Neural cell (in vitro differentiated cells): ENCODE results near the gene ZNF814. TPM values are rescaled to one million over a fixed set of nuclear protein-coding genes. Genes with fewer than 3 reads are reported as not detected.
A peak's percentile ranks its signal among the peaks of the same experiment; 100 is the strongest.

Experiments
- H2AFZ ChIP-seq: fragments of 200-600, 300-800 bp; sonication (generic), shearing (Covaris generic); 2 replicates; pipeline ENCODE4 v1.6.0; 2014; ENCODE audit warnings: low read depth, mild to moderate bottlenecking, antibody characterized with exemption, low read length, moderate library complexity
- H3F3A ChIP-seq: fragments of 200-600 bp; shearing (Covaris generic); 2 replicates; pipeline ENCODE4 v1.6.1; 2016; ENCODE audit warnings: mild to moderate bottlenecking, moderate library complexity, mixed read lengths, antibody characterized with exemption, low read length; ENCODE audit not compliant: insufficient read depth, poor library complexity, severe bottlenecking
- H3K27ac ChIP-seq: fragments of 200-600, 300-800 bp; sonication (generic), shearing (Covaris generic); 2 replicates; pipeline ENCODE4 v1.5.1; 2014; ENCODE audit warnings: mild to moderate bottlenecking, low read length, moderate library complexity
- H3K27me3 ChIP-seq: fragments of 300-800, 200-600 bp; sonication (generic), shearing (Covaris generic); 2 replicates; pipeline ENCODE4 v1.6.0; 2014; ENCODE audit warnings: mild to moderate bottlenecking, low read depth, low read length, moderate library complexity; ENCODE audit not compliant: insufficient read depth
- H3K36me3 ChIP-seq: fragments of 300-800, 200-600 bp; sonication (generic), shearing (Covaris generic); 2 replicates; pipeline ENCODE4 v1.5.1; 2014; ENCODE audit warnings: mild to moderate bottlenecking, antibody characterized with exemption, low read length, moderate library complexity; ENCODE audit not compliant: insufficient read depth
- H3K4me2 ChIP-seq: fragments of 300-800, 200-600 bp; sonication (generic), shearing (Covaris generic); 2 replicates; pipeline ENCODE4 v1.6.0; 2014; ENCODE audit warnings: mild to moderate bottlenecking, low read length
- H3K4me3 ChIP-seq: fragments of 300-800, 200-600 bp; sonication (generic), shearing (Covaris generic); 2 replicates; pipeline ENCODE4 v1.5.1; 2014; ENCODE audit warnings: mild to moderate bottlenecking, low read length, moderate library complexity
- H3K79me2 ChIP-seq: fragments of 200-600 bp; shearing (Covaris generic); replicated peaks from 2 replicates; pipeline ENCODE4 v1.6.0; 2014; ENCODE audit warnings: mild to moderate bottlenecking, low read length, moderate library complexity; ENCODE audit not compliant: insufficient read depth
- H3K9ac ChIP-seq: fragments of 300-800, 200-600 bp; sonication (generic), shearing (Covaris generic); 2 replicates; pipeline ENCODE4 v1.6.1; 2016; ENCODE audit warnings: mild to moderate bottlenecking, low read length, mixed read lengths
- H3K9me2 ChIP-seq: fragments of 200-600 bp; shearing (Covaris generic); 2 replicates; pipeline ENCODE4 v1.6.1; 2016; ENCODE audit warnings: mild to moderate bottlenecking, low read length, mixed read lengths; ENCODE audit not compliant: insufficient read depth
- H3K9me3 ChIP-seq: fragments of 200-600, 300-800 bp; sonication (generic), shearing (Covaris generic); 2 replicates; pipeline ENCODE4 v1.6.1; 2016; ENCODE audit warnings: mild to moderate bottlenecking, mixed run types, low read length, moderate library complexity, mixed read lengths
- H4K20me1 ChIP-seq: fragments of 200-600 bp; shearing (Covaris generic); 2 replicates; pipeline ENCODE4 v1.6.1; 2016; ENCODE audit warnings: mild to moderate bottlenecking, mixed run types; ENCODE audit not compliant: insufficient read depth
- CTCF ChIP-seq: fragments of 450-650 bp; IDR thresholded peaks from 2 replicates; pipeline ENCODE4 v1.5.1; 2014; ENCODE audit warnings: antibody characterized with exemption, mild to moderate bottlenecking, moderate library complexity; ENCODE audit not compliant: poor library complexity, severe bottlenecking
- EP300 ChIP-seq: fragments of 450-650 bp; conservative IDR thresholded peaks from 2 replicates; pipeline ENCODE4 v1.6.1; 2014; ENCODE audit warnings: antibody characterized with exemption, mild to moderate bottlenecking, moderate library complexity; ENCODE audit not compliant: poor library complexity, severe bottlenecking
- EZH2 ChIP-seq: fragments of 200-600, 300-800 bp; shearing (Covaris generic), sonication (generic); IDR thresholded peaks from 2 replicates; pipeline ENCODE4 v1.6.1; 2014; ENCODE audit warnings: antibody characterized with exemption, low read length, borderline replicate concordance, mild to moderate bottlenecking; ENCODE audit not compliant: insufficient read depth, poor library complexity, severe bottlenecking
- MXI1 ChIP-seq: fragments of 450-650 bp; conservative IDR thresholded peaks from 2 replicates; pipeline ENCODE4 v1.6.1; 2014; ENCODE audit warnings: antibody characterized with exemption, mild to moderate bottlenecking; ENCODE audit not compliant: poor library complexity, severe bottlenecking
- POLR2AphosphoS5 ChIP-seq: IDR thresholded peaks from 2 replicates; pipeline ENCODE4 v1.6.1; 2012
- RAD21 ChIP-seq: fragments of 450-650 bp; conservative IDR thresholded peaks from 2 replicates; pipeline ENCODE4 v1.6.1; 2014; ENCODE audit warnings: antibody characterized with exemption, mild to moderate bottlenecking, moderate library complexity
- REST ChIP-seq: IDR thresholded peaks from 2 replicates; pipeline ENCODE4 v1.6.1; 2012; ENCODE audit warnings: borderline replicate concordance
- SMC3 ChIP-seq: fragments of 450-650 bp; conservative IDR thresholded peaks from 2 replicates; pipeline ENCODE4 v1.6.1; 2014; ENCODE audit warnings: antibody characterized with exemption, mild to moderate bottlenecking, moderate library complexity; ENCODE audit not compliant: poor library complexity
- TAF1 ChIP-seq: IDR thresholded peaks from 2 replicates; pipeline ENCODE4 v1.6.1; 2012; ENCODE audit warnings: low read depth
- polyA plus RNA-seq: library from polyadenylated mRNA; depleted of rRNA; stranded (reverse); fragments of >200 nt; gene quantifications from 2 replicates; pipeline ENCODE4 v1.2.3, GENCODE V29; 2014

Gene ZNF814
- polyA plus RNA-seq, 1 donor from 2014 or later: 17.7 TPM

DNA sequence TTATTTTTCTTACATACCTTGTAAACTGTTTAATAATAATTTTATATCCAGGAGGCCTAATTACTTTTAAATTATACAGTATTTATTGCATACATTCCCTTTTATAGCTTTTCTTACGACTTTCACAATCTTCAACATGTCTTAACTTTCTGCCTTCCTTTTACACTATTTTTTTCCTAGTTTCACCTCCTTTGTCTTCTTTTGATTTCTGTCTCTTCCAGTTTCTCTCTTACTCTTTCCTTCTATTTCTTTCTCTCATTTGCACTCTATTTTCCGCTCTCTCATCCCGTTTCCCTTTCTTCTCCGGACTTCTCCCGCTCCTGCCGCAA is 85.6 kb downstream of the ZNF814 start:
- Histone ChIP-seq H3K4me2 (peak overlapping the region; percentile 69), H3K27ac (peak overlapping the region; percentile 96), H3K79me2 (peaks cover 4% of the 10 kb centered on the region)

DNA sequence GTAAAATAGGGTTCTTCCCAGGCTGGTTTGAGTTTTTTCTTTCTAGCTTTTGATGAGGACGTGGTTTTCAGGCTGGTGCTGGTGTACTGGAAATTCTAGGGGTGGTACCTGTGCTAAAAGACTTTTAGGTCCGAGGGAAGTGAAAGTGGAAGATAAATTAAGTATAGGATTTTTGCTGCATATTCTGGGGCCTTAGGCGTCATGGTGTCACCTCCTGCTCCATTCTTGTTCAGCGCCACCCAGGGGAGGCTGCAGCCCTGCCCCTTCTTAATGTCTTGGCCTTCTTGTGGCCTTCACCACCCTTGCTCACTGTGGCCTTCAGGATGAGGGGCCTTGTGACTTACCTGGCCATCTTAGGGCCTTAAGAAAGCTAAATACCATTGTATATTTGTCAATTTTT is 86.6 kb downstream of the ZNF814 start:
- H3K9me2 ChIP-seq: no peaks in the 10 kb centered on the region
- peaks cover under 1% of the 10 kb centered on the region for H3K79me2 ChIP-seq
- peaks cover 3% of the 10 kb centered on the region for H3F3A ChIP-seq
- no peak overlapping the region for H3K9ac ChIP-seq
- H2AFZ ChIP-seq: no peak overlapping the region
- no peaks in the 10 kb centered on the region for H4K20me1 ChIP-seq
- no peaks in the 10 kb centered on the region for H3K36me3 ChIP-seq
- no peaks in the 10 kb centered on the region for H3K27me3 ChIP-seq
- no peaks in the 10 kb centered on the region for H3K9me3 ChIP-seq
- H3K4me3 ChIP-seq: no peak overlapping the region
- no peak overlapping the region for H3K4me2 ChIP-seq
- TF ChIP-seq EZH2: no peak
- TF ChIP-seq POLR2AphosphoS5: no peak
- TF ChIP-seq MXI1: no peak
- no peak for TF ChIP-seq SMC3
- TF ChIP-seq EP300: no peak
- H3K27ac ChIP-seq: no peak overlapping the region

More for the DNA sequence above, 85.6 kb downstream of the ZNF814 start:
- no peaks in the 10 kb centered on the region for H3K36me3 ChIP-seq
- H3K27me3 ChIP-seq: no peaks in the 10 kb centered on the region
- H3K4me3 ChIP-seq: peak overlapping the region; percentile 67
- H3F3A ChIP-seq: peaks cover 3% of the 10 kb centered on the region
- peak overlapping the region; percentile 69 for H2AFZ ChIP-seq
- TF ChIP-seq REST (peak; percentile 3), EZH2 (no peak)
- H3K9ac ChIP-seq: peak overlapping the region; percentile 88
- no peaks in the 10 kb centered on the region for H4K20me1 ChIP-seq
- no peaks in the 10 kb centered on the region for H3K9me3 ChIP-seq
- no peaks in the 10 kb centered on the region for H3K9me2 ChIP-seq

- Histone ChIP-seq H3K9ac (no peak overlapping the region), H3K27me3 (no peaks in the 10 kb centered on the region), H3K4me3 (no peak overlapping the region)
Observed at GRCh38 chr19:57800696-57801095, 88.1 kb downstream of the ZNF814 start.

More at GRCh38 chr19:57800696-57801095, 88.1 kb downstream of the ZNF814 start:
- no peaks in the 10 kb centered on the region for H3K36me3 ChIP-seq
- TF ChIP-seq RAD21: no peak
- TF ChIP-seq EZH2: no peak
- TF ChIP-seq TAF1: no peak
- TF ChIP-seq CTCF: no peak
- no peak for TF ChIP-seq MXI1
- TF ChIP-seq EP300: no peak
- no peak for TF ChIP-seq REST
- no peak for TF ChIP-seq POLR2AphosphoS5
- TF ChIP-seq SMC3: no peak
- H2AFZ ChIP-seq: no peak overlapping the region
- H3K4me2 ChIP-seq: no peak overlapping the region
- peaks cover 3% of the 10 kb centered on the region for H3F3A ChIP-seq
- no peaks in the 10 kb centered on the region for H3K9me3 ChIP-seq
- no peaks in the 10 kb centered on the region for H3K9me2 ChIP-seq
- no peaks in the 10 kb centered on the region for H3K79me2 ChIP-seq
- H4K20me1 ChIP-seq: no peaks in the 10 kb centered on the region
- H3K27ac ChIP-seq: no peak overlapping the region
